HG03354 (cell line): ENCODE data around the gene KMT5B.
"Not testable (repeated sequence)": the region's sequence is repeated elsewhere in the genome, so short reads cannot be mapped to it uniquely, and the experiment has no call there.

Experiments
- ATAC-seq: cut with Tn5 transposase; IDR thresholded peaks from one replicate; pipeline ENCODE4 v1.9.1; 2021; ENCODE audit warnings: mild to moderate bottlenecking; ENCODE audit not compliant: unreplicated experiment, poor library complexity, severe bottlenecking

The KMT5B gene

DNA sequence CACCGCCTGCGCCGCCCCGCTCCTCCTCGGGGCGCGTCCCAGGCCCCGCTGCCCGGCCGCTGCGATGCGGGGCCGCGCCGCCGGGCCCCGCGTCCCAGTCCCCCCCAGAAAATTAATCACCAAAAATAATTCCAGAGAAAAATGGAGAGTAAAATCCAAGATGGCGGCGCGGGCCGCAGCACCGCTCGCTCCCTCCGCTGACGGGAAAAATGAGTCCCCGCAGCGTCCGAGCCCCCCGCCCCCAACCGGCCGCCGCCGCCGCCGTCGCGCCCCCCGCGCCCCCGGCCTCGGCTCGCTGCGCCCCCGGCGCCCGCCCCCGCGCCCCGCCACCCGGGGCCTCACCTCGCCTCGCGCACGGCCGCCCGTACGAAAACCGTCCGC is at the start of gene KMT5B:
KMT5B (minus strand) TSS at position 162 of the 381 bp plus-strand sequence. CDS start 23,220 bp downstream, outside the sequence.
- peak; percentile 15 for ATAC-seq

DNA sequence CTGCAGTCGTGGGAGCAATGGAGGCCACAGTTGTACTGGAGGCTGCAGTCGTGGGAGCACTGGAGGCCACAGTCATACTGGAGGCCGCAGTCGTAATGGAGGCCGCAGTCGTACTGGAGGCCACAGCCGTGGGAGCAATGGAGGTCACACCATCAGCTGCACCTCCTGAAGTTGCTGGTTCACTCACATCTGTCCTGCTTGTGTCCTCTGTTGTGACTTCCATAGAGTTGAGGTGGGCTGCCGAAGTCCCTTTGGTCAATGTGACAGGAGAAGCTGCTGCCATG is 49.4 kb upstream of the KMT5B start:
- ATAC-seq = no peak

DNA sequence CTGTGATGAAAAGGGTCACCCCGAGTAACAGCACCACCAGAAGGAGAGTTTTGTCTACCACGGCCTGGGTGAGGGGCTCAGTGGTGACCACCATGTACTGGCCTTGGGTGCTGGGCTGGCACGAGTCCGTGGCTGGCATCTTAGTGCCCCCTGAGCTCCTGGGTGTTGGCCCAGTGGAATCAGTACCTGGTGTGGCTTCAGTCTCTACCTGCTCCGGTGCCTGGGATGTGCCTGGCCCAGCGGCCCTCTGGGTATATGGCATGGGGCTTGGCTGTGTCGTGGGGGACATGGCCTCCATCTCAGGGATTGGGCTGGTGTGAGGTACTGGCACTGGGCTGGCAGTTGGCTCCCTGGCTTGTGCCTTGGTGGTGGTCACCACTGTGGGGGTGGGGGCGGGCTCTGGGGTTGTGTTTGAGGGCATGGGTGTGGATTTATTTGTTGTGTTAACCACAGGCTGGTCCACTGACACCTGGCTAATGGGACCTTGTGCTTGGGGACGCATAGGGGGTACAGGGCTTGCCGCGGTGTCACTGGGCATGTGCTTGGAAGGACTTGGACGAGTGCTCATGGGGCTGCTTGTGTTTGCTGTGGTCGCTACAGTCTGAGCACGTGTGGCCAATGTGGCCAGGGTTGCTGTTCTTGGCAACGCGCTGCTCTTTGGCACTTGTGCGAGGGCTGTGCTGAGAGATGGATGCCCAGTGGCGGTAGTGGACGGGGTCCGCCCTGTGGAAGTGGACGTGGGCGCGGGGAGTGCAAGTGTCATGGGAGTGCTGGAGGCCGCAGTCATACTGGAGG is 48.9 kb upstream of the KMT5B start:
- ATAC-seq = no peak

DNA sequence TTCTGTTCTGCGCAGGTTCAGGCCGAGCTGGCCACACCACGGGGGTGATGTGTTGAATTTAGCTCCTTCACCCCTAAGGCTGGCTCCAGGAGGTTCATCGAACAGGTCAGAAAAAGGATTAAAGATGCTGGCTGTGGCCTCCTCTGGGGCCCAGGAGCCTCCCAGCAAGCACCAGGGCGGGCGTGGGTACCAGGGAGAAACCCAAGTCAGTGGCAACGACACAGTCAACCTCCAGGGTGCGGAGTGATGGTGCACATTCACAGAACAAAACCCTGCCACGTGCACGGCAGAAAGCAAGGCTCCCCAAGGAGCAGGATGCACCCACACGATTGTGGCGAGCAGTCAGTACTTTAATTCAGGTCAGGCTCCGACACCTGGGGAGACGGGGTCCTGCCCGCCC is 47.9 kb upstream of the KMT5B start:
- ATAC-seq = no peak

DNA sequence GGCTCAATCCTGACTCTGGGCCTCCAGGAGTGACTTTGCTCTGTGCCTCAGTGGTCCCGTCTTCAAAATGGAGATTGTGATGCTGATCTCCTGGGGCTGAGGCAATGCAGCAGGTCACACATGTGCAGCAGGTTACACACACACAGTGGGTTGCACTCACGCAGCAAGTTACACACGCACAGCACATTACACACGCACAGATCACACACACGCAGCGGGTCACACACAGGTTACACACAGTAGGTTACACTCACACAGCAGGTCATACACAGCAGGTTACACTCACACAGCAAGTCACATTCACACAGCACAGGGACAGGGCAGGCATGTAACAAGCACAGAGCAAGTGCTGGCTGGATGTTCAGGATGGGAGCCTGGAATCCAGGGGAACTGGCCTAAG is 47.4 kb upstream of the KMT5B start:
- ATAC-seq = no peak

DNA sequence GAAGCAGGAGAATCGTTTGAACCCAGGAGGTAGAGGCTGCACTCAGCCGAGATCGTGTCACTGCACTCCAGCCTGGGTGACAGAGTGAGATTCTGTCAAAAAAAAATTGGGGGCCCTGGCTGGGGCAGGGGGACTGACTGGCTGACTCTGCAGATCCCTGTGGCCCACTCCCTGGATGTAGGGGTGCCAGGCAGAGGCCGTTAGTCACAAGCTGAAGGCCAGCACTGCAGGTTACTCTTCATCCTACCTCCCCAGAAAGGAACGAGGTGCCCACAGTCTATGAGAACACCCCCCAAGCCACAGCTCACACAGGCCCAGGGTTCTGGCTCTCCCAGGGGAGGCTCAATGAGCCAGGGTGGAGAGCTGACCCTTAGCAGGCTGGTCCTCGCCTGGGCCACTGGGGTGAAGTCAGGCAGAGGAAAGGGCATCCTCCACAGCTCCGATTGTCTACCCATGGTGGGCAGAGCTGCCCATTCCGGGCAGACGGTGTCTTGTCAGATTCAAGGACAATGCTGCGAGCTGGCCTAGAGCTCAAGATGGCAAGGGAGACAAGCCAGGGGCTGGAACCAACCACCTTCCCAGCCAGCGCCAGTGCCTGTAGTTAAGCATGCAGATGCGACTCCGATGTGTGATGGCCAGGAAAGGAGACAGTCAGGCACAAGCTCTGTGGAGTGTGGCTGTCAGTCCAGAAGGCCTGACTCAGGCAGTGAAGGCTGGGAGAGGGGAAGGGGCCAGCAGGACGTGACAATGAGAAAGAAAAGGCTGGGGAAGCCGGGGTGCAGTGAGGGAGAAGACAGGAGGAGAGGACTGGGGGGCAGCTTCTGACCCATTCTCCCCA is 46.2 kb upstream of the KMT5B start:
- no peak for ATAC-seq

DNA sequence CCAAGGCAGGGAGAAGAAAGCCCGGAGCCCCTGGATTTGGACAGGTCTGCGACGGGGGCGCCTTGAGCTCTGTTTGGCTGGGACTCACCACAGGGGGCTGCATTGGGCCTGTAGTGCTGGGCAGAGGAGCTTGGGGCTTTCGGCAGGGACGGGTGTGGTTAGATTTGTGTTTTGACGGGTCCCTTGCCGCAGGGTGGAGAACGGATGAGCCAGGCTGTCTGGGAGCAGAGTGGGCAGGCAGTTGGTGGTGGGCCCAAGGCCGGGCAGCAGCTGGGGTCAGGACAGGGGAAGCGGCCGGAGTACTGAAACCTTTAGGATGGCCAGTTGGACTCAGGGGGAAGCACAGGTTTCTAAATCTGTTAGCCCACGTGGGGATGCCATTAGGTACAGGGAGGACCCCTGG is 45.3 kb upstream of the KMT5B start:
- no peak for ATAC-seq

DNA sequence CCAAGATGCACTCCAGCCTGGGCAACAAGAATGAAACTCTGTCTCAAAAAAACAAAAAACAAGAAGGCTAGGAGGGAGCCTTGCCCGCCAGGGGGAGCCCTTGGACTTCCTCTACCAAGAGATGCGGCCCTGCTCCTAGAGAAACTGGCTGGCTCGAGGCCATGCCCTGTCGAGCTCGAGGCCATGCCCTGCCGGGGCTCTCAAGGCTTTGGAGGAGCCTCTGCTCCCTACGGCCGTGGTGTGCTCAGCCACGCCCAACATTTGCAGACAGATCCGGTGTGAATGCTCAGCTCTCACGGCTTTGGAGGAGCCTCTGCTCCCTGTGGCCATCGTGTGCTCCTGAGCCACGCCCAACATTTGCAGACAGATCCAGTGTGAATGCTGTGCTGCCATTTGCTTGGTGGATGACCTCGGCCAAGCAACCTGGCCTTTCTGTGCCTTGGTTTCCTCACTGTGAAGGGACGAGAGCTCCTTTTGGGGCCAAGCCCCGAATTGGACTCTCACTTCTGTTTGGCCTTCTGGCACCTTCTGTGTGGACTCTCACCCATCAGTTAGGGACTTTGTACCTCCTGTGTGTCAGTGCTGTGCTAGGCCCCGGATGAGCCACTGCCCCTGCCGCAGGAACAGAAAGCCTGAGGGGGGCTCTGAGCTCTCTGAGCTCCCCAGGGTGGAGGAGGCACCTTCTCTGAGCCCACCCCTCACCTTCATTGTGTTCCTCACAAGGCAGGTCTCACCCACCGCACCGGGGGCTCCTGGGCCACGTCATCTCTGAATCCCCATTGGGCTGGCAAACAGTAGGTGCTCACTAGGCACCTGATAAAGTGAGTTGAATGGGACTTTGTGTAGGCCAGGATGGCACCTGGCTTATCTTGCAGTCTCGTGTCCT is 44.6 kb upstream of the KMT5B start:
- ATAC-seq = no peak

DNA sequence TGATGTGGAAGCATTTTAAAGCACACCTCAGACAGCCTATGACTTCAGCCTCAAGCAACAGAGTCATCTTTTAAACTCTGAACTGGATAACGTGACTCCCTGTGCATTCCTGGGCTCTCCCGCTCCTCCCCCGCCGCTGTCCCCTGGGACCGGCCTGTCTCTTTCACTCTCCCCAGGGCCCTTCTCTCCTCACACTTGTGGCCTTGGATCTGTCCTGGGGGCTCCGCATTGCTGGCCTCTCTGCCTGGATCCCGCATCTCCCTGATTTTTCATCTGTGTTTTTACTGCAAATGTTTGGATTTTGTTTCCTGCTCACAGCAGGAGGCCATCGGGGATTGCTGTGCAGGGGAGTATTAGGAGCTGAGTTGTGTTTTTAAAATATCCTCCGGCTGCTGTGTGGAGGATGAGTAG is 43.2 kb upstream of the KMT5B start:
- ATAC-seq = no peak

DNA sequence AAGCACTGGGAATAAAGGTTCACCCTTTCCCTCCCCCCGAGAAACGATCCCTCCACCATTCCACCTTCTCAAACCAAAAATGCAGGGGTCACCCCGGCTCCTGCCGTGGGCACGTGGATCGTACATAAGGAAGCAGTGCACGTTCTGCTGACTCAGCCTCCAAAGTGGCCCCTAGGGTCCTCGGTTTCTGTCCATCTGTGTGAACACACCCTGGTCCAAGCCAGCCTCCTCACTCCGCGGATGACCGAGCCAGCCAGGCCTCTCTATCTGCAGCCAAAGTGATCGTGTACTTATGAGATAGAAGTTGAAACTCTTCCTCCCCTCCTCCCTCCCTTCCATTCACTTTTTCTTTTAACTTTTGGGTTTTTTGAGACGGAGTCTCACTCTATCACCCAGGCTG is 42.4 kb upstream of the KMT5B start:
- ATAC-seq = no peak

DNA sequence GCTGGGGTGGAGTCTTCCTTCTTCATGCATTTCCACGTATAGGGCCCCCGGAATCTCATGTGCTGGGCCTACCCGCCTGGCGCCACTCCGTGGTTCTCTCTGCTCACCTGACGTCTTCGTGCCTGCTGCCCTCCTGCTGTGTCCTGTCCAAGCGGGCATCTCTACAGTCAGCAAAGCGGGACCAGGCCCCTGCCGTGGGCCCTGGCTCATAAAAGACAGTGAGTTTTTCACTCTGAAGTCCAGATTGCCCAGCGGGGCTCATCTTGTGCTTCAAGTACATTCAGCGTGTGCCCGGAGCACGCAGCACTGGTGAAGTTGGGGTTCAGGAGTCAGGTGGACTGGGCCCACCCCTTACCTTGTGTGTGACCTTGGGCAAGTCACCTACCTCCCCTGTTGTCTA is 41.3 kb upstream of the KMT5B start:
- no peak for ATAC-seq

DNA sequence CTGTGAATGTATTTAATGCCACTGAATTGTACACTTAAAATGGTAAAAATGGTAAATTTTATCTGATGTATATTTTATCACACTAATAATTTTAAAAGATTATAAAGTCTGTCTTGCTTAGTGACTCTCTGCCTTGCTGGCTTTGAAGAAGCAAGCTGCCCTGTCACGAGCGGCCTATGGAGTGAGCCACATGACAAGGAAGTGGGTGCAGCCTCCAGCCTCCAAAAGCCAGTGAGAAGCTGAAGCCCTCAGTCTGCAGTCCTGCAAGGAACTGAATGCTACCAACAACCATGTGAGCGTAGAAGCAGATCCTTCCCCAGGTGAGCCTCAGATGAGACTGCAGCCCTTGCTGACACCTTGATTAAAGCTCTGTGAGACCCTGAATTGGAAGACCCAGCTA is 38.7 kb upstream of the KMT5B start:
- no peak for ATAC-seq

DNA sequence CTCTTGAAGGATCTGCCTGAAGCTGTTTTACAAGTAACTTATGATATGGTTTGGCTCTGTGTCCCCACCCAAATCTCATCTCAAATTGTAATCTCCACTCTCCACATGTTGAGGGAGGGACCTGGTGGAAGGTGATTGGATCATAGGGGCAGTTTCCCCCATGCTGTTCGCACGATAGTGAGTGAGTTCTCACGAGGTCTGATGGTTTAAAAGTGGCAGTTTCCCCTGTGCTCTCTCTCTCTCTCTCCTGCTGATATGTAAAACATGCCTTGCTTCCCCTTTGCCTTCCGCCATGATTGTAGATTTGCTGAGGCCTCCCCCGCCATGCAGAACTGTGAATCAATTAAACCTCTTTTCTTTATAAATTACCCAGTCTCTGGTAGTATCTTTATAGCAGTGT is 31.8 kb upstream of the KMT5B start:
- ATAC-seq = not testable (repeated sequence)

DNA sequence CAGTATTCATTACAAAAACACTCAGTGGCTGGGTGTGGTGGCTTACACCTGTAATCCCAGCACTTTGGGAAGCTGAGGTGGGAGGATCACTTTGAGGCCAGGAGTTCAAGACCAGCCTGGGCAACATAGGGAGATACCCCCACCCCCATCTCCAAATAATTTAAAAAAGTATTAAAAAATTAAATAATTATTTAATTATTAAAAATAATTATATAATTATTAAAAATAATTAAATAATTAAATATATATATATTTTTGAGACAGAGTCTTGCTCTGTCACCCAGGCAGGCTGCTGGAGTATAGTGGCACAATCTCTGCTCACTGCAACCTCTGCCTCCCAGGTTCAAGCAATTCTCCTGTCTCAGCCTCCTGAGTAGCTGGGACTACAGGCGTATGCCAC is 30.8 kb upstream of the KMT5B start:
- ATAC-seq = not testable (repeated sequence)

DNA sequence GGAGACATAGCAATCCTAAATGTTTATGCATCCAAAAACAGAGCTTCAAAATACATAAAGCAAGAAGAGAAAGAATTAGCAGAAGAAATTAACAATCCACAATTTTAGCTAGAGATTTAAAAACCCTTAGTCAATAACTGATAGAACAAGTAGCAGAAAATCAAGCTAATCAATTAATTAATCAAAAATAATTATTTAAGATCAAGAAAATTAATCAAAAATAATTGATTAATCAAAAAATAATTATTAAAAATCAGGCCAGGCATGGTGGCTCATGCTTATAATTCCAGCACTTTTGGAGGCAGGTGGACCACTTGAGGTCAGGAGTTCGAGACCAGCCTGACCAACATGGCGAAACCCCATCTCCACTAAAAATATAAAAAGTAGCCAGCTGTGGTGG is 29.5 kb upstream of the KMT5B start:
- ATAC-seq = no peak

DNA sequence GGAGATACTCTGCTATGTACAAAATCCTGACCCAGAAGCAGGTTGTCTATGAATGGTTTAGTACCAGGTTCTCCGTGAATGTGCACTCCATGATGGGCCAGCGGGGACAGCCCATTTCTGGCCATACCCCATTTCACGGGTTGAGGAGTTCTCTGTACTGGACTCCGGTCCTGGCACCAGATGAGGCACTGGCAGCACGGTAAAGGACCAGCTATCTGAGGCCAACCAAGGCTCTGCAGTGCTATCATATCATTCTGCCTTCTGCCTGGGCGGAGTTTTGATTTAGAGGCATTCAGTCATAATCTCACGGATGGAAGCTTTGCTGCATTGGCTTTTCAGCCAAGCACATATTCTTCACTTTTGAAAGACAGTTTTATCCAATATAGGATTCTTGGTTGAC is 18.5 kb upstream of the KMT5B start:
- no peak for ATAC-seq

DNA sequence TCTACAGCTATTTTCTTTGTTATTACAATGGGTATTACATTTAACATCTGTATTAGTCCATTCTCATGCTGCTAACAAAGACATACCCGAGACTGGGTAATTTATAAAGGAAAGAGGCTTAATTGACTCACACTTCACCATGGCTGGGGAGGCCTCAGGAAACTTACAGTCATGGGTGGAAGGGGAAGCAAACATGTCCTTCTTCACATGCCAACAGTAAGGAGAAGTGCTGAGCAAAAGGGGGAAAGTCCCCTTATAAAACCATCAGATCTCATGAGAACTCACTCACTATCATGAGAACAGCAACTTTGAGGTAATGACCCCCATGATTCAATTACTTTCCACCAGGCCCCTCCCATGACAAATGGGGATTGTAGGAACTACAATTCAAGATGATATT is 16.5 kb upstream of the KMT5B start:
- no peak for ATAC-seq

DNA sequence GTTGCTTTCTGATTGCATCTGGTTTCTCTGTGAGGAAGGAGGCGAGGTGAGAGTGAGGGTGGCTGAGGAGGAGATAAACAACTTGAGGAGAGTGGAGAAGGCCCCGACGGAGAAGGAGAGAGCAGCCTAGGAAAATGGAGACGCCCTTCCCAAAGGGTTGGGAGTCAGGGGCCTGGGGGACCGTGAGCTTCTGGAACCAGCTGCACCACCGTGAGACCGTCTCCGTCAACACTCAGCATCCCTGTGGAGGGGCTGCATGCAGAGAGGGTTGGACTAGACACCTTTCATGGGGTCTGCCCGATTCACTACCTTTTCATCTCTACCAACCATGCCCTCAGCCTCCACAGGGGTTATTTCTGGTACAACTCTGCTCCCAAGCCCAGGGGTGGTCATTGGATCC is 13.3 kb upstream of the KMT5B start:
- ATAC-seq = no peak

DNA sequence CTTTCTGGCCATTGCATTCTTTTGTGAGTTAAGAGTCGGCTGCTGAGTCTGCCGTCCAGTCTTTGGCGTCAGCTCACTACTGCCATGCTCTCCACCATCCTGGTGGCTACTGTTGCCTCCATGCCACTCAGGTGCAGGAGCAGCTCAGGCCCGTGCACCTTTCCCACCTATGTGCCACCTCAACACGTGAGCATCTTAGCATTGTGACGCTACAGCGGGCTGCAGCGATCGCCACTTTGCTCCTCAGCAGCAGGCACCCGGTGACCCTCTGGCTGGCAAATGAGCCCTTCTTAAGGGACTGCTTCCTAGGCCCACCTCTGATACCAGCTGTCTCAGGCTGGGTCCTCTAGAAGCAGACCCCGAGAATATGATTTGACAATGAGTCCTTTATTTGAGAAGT is 11.5 kb upstream of the KMT5B start:
- no peak for ATAC-seq

DNA sequence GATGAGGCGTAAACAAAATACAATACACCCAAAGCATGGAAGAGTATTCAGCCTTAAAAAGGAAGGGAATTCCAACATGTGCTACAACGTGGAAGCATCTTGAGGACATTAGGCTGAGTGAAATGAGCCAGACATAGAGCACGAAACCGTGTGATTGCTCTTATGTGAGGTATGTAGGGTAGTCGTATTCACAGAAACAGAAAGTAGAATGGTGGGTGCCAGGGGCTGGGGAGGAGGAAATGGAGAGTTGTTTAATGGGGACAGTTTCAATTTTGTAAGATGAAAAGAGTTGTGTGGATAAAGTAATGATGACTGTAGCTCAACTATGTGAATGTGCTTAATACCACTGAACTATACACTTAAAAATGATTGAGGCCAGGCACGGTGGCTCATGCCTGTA is 10.2 kb upstream of the KMT5B start:
- no peak for ATAC-seq
